ENCODE data around the gene MYCBPAP. TPM values are rescaled to one million over a fixed set of nuclear protein-coding genes. Genes with fewer than 3 reads are reported as not detected.
A peak's percentile ranks its signal among the peaks of the same experiment; 100 is the strongest.
"Not testable (repeated sequence)": the region's sequence is repeated elsewhere in the genome, so short reads cannot be mapped to it uniquely, and the experiment has no call there.

The MYCBPAP gene
- total RNA-seq, 1 donor from 2014 or later: 0.46 TPM

- no peak for DNase-seq (ENCODE audit: low read depth, low spot score)
Observed at GRCh38 chr17:50470426-50470825, 37.8 kb upstream of the MYCBPAP start.

GRCh38 chr17:50471009-50471905 lies 37.0 kb upstream of the MYCBPAP start:
- DNase-seq (ENCODE audit: low read depth, low spot score): no peak

- no peak for DNase-seq (ENCODE audit: low read depth, low spot score)
Observed at GRCh38 chr17:50472286-50472685, 36.0 kb upstream of the MYCBPAP start.

- not testable (repeated sequence) for DNase-seq (ENCODE audit: low read depth, low spot score)
Observed at GRCh38 chr17:50472761-50473161, 35.5 kb upstream of the MYCBPAP start.

- no peak for DNase-seq (ENCODE audit: low read depth, low spot score)
Observed at GRCh38 chr17:50473901-50474300, 34.3 kb upstream of the MYCBPAP start.

GRCh38 chr17:50474523-50474922 lies 33.7 kb upstream of the MYCBPAP start:
- no peak for DNase-seq (ENCODE audit: low read depth, low spot score)

- DNase-seq (ENCODE audit: low read depth, low spot score): no peak
Observed at GRCh38 chr17:50475362-50475761, 32.9 kb upstream of the MYCBPAP start.

- DNase-seq (ENCODE audit: low read depth, low spot score): not testable (repeated sequence)
Observed at GRCh38 chr17:50475775-50476544, 32.3 kb upstream of the MYCBPAP start.

- no peak for DNase-seq (ENCODE audit: low read depth, low spot score)
Observed at GRCh38 chr17:50476545-50477315, 31.5 kb upstream of the MYCBPAP start.

- no peak for DNase-seq (ENCODE audit: low read depth, low spot score)
Observed at GRCh38 chr17:50477976-50478375, 30.3 kb upstream of the MYCBPAP start.

GRCh38 chr17:50478391-50479381 lies 29.6 kb upstream of the MYCBPAP start, which contains the start of gene RSAD1:
Gene RSAD1, plus strand, starts transcription at chr17:50478860. Its CDS starts 25 bp downstream, at chr17:50478885.
- DNase-seq (ENCODE audit: low read depth, low spot score): peak; percentile 51

GRCh38 chr17:50479522-50480141 lies 28.6 kb upstream of the MYCBPAP start:
- peak; percentile 57 for DNase-seq (ENCODE audit: low read depth, low spot score)

- DNase-seq (ENCODE audit: low read depth, low spot score): no peak
Observed at GRCh38 chr17:50480142-50480764, 28.0 kb upstream of the MYCBPAP start.

- no peak for DNase-seq (ENCODE audit: low read depth, low spot score)
Observed at GRCh38 chr17:50480854-50481490, 27.3 kb upstream of the MYCBPAP start.

- no peak for DNase-seq (ENCODE audit: low read depth, low spot score)
Observed at GRCh38 chr17:50481648-50482047, 26.6 kb upstream of the MYCBPAP start.

- no peak for DNase-seq (ENCODE audit: low read depth, low spot score)
Observed at GRCh38 chr17:50482110-50482509, 26.1 kb upstream of the MYCBPAP start.

GRCh38 chr17:50482516-50482915 lies 25.7 kb upstream of the MYCBPAP start:
- peak; percentile 89 for DNase-seq (ENCODE audit: low read depth, low spot score)

- no peak for DNase-seq (ENCODE audit: low read depth, low spot score)
Observed at GRCh38 chr17:50483266-50483665, 25.0 kb upstream of the MYCBPAP start.
